ENCODE results near the gene DEF6. TPM values are rescaled to one million over a fixed set of nuclear protein-coding genes. Genes with fewer than 3 reads are reported as not detected.
A peak's percentile ranks its signal among the peaks of the same experiment; 100 is the strongest.

DEF6 gene
- total RNA-seq, 2 donors from 2014 or later: 193 to 206 TPM

DNA sequence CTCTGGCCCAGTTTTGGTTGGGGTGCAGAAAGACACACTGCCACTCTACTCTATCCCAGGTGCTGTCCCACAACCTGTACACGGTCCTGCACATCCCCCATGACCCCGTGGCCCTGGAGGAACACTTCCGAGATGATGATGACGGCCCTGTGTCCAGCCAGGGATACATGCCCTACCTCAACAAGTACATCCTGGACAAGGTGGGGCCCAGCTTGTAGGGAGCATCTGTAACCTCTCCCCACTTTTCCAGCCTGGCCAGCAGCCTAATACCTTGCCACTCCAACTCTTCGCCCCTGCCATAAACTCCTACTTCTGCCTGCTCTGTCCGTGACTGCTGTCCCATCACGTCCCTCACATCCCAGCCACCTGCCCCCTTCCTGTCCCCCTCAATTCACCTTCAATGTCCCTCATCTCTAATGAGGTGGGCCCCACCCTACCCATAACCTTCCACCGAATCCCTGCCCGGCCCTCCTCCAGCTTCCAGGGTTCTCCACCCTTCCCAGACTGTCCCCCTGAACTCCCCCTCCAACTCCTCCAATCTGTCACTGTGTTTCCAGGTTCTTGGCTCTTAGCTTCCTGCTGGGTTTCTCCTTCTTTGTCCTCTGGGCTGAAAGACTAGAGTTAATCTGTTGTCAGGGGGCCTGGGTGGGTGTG, 12.1 kb downstream of the DEF6 start:
- peaks cover 9% of the 10 kb centered on the region for H3K36me3 Mint-ChIP-seq (ENCODE audit: low read depth)
- no peak for DNase-seq
- H3K4me1 Mint-ChIP-seq: peaks cover 65% of the 10 kb centered on the region
- peak overlapping the region; percentile 95 for H3K27ac Mint-ChIP-seq
- H3K27me3 Mint-ChIP-seq: no peaks in the 10 kb centered on the region
- no peak for ATAC-seq
- peak overlapping the region; percentile 85 for H3K4me3 Mint-ChIP-seq
- H3K9me3 ChIP-seq (ENCODE audit: control insufficient read depth, low read length, poor library complexity, severe bottlenecking): no peaks in the 10 kb centered on the region

DNA sequence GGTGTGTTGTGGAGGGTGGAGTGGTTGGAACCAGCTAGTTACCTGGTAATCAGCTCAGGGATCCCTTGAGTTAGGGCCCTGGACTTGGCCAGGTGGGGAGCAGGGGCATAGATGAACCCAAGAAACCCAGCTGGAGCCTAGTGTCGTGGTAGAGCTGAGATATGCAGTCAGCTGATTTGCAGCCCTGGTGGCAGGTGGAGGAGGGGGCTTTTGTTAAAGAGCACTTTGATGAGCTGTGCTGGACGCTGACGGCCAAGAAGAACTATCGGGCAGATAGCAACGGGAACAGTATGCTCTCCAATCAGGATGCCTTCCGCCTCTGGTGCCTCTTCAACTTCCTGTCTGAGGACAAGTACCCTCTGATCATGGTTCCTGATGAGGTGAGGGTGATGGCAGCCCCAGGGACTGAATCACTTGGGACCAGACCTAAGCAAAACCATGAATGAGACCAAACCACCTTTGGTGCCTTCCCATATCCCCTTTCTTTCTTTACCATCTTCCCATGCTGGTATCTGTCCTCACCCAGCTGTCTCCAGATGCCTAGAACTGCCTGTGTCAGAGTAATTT, 12.7 kb downstream of the DEF6 start:
- Mint-ChIP-seq H3K27ac (peak overlapping the region; percentile 95), H3K36me3 (ENCODE audit: low read depth) (peaks cover 9% of the 10 kb centered on the region)
- no peak for DNase-seq

DNA sequence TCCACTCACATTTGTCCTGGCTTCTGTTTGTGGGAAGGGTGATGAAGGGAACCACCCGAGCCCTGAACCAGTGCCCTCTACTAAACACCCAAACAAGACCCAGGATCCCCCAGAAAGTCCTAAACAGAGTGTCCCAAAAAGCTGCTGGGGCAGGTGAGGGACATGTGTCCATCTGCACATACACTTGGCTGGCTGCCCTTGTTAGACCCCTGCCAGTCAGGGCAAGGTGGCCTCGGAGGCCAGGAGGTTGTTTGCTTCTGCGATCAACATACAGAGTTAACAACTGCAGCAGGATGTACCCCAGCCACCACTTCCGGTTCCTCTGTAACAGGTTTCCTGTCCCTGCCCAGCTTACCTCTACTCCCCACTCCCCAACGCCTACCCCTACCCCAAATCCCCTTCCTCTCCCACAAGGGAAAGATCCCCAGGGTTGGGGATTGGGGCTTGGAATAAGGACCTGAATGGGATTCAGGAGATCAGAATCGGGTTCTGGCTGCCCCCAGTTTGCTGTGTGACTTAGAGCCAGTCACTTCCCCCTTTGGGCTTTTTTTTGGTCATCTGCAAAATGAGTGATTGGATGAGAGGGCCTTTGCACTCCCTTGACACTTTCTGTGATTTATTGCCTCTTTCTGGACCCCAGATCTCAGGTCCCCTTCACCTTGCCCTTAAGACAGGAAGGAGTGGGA, 13.9 kb downstream of the DEF6 start:
- H3K4me1 Mint-ChIP-seq: peaks cover 72% of the 10 kb centered on the region
- peaks cover 9% of the 10 kb centered on the region for H3K36me3 Mint-ChIP-seq (ENCODE audit: low read depth)
- H3K4me3 Mint-ChIP-seq: peak overlapping the region; percentile 85
- no peak for DNase-seq
- peak overlapping the region; percentile 95 for H3K27ac Mint-ChIP-seq
- ATAC-seq: peak; percentile 85
- H3K27me3 Mint-ChIP-seq: no peaks in the 10 kb centered on the region
- H3K9me3 ChIP-seq (ENCODE audit: control insufficient read depth, low read length, poor library complexity, severe bottlenecking): no peaks in the 10 kb centered on the region

More for the DNA sequence above, 12.7 kb downstream of the DEF6 start:
- no peaks in the 10 kb centered on the region for H3K9me3 ChIP-seq (ENCODE audit: control insufficient read depth, low read length, poor library complexity, severe bottlenecking)
- ATAC-seq: peak; percentile 43
- Mint-ChIP-seq H3K4me1 (peaks cover 70% of the 10 kb centered on the region), H3K4me3 (peak overlapping the region; percentile 85), H3K27me3 (no peaks in the 10 kb centered on the region)

DNA sequence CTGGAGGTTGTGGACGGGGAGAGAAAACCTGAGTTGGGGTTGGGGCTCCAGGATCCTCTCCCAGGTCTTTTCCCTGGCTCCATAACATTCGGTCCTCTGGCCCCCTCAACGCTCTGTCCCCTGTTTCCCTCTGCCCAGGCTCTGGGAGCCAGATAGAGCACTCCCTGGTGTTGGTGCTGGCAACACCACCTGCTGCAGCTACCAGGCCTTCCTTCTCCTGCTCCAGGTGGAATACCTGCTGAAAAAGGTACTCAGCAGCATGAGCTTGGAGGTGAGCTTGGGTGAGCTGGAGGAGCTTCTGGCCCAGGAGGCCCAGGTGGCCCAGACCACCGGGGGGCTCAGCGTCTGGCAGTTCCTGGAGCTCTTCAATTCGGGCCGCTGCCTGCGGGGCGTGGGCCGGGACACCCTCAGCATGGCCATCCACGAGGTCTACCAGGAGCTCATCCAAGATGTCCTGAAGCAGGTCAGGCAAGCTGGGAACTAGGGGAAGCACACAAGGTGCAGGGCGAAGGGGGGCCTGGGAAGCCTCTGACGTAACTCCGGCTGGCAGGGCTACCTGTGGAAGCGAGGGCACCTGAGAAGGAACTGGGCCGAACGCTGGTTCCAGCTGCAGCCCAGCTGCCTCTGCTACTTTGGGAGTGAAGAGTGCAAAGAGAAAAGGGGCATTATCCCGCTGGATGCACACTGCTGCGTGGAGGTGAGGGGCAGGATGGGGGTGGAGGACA, 14.6 kb downstream of the DEF6 start:
- Mint-ChIP-seq H3K27me3 (no peaks in the 10 kb centered on the region), H3K4me1 (peaks cover 71% of the 10 kb centered on the region), H3K36me3 (ENCODE audit: low read depth) (peaks cover 9% of the 10 kb centered on the region), H3K4me3 (peak overlapping the region; percentile 85), H3K27ac (peak overlapping the region; percentile 95)
- DNase-seq (no peak), ATAC-seq (peak; percentile 21)
- H3K9me3 ChIP-seq (ENCODE audit: control insufficient read depth, low read length, poor library complexity, severe bottlenecking): no peaks in the 10 kb centered on the region

DNA sequence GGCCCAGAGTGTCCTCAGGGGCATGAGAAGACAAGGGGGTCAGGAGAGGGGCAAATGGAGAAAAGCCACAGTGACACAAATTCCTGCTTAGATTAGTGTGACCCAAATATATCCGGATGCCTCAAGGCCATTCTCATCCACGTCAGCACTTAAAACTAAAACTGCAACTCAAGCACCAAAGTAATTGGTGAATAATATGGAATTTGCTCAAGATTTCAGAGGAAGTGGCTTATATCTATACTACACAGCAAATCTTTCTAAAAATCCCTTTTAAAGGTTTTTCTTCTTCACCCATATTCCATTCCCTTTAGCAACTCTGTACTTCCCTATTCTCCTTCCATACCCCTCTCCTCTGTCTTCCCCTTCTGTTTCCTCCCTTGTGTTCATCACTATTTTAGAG, 15.2 kb downstream of the DEF6 start:
- Mint-ChIP-seq H3K4me3 (peak overlapping the region; percentile 85), H3K4me1 (peaks cover 71% of the 10 kb centered on the region), H3K27ac (peak overlapping the region; percentile 95), H3K36me3 (ENCODE audit: low read depth) (peaks cover 9% of the 10 kb centered on the region), H3K27me3 (no peaks in the 10 kb centered on the region)
- no peaks in the 10 kb centered on the region for H3K9me3 ChIP-seq (ENCODE audit: control insufficient read depth, low read length, poor library complexity, severe bottlenecking)
- DNase-seq (no peak), ATAC-seq (peak; percentile 24)

DNA sequence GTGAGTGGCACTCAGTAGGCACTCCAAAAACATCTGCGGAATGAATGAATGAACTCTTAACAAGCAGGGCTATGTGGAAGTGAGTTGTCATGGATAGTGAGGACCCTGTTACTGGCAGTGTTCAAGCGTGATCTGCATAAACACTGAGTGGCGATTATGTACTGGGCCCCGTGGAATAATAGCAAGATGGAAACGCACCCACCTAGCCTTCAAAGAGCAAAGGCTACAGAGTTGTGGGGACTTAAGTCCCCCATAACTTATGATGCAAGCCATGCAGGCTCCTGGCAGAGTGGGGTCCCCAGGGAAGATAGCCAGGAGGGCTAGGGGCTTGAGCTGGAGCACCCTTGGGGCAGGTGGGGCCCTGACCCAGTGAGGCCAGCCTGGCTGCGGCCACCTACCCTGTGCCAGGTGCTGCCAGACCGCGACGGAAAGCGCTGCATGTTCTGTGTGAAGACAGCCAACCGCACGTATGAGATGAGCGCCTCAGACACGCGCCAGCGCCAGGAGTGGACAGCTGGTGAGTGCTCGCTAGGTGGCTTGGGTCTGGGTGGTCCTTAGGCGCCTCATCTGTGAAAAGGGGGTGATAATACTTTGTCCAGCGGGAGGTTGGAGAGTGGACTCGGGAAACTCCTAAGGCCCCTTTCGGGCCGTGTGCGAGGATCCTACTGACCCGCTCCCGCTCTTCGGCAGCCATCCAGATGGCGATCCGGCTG, 20.0 kb downstream of the DEF6 start:
- DNase-seq (no peak), ATAC-seq (no peak)
- Mint-ChIP-seq H3K27ac (peak overlapping the region; percentile 65), H3K4me1 (peaks cover 43% of the 10 kb centered on the region), H3K4me3 (no peak overlapping the region), H3K27me3 (no peaks in the 10 kb centered on the region), H3K36me3 (ENCODE audit: low read depth) (peaks cover 19% of the 10 kb centered on the region)
- H3K9me3 ChIP-seq (ENCODE audit: control insufficient read depth, low read length, poor library complexity, severe bottlenecking): no peaks in the 10 kb centered on the region

DNA sequence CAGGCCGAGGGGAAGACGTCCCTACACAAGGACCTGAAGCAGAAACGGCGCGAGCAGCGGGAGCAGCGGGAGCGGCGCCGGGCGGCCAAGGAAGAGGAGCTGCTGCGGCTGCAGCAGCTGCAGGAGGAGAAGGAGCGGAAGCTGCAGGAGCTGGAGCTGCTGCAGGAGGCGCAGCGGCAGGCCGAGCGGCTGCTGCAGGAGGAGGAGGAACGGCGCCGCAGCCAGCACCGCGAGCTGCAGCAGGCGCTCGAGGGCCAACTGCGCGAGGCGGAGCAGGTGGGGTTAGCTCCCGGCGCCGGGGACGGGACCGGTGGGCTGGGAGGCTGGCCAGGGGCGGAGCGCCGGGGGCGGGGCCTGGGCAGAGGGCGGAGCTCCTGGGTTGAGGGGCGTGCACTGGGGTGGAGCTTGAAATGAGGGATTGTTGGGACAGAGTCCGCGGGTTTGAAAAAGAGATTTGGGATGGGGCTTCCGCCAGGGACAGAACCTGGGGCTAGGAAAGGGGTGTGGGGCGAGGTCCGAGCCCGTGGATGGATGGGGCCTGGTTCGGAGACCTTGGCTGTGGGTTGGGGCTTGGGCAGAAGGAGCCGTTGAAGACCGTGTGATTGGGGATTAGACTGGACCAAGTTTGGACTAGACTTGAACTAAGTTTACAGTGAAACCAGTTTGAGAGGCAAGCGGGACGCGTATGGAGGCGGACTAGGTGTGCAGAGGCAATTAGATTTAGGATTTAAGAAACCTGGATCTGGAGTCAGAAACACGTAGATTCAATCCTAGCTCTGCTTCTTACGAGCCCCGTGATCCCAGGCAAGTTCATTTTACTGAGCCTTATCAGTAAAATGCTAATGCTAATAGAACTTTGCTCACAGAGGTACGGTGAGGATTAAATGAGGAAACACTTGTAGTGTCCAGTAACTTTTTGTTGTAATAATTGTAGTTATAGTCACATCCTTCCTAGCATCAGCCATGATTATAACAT, 20.9 kb downstream of the DEF6 start:
- ATAC-seq (no peak), DNase-seq (no peak)
- H3K4me1 Mint-ChIP-seq: peaks cover 38% of the 10 kb centered on the region
- H3K4me3 Mint-ChIP-seq: no peak overlapping the region
- H3K9me3 ChIP-seq (ENCODE audit: control insufficient read depth, low read length, poor library complexity, severe bottlenecking): no peaks in the 10 kb centered on the region
- peak overlapping the region; percentile 65 for H3K27ac Mint-ChIP-seq
- H3K27me3 Mint-ChIP-seq: no peaks in the 10 kb centered on the region
- H3K36me3 Mint-ChIP-seq (ENCODE audit: low read depth): peaks cover 20% of the 10 kb centered on the region

DNA sequence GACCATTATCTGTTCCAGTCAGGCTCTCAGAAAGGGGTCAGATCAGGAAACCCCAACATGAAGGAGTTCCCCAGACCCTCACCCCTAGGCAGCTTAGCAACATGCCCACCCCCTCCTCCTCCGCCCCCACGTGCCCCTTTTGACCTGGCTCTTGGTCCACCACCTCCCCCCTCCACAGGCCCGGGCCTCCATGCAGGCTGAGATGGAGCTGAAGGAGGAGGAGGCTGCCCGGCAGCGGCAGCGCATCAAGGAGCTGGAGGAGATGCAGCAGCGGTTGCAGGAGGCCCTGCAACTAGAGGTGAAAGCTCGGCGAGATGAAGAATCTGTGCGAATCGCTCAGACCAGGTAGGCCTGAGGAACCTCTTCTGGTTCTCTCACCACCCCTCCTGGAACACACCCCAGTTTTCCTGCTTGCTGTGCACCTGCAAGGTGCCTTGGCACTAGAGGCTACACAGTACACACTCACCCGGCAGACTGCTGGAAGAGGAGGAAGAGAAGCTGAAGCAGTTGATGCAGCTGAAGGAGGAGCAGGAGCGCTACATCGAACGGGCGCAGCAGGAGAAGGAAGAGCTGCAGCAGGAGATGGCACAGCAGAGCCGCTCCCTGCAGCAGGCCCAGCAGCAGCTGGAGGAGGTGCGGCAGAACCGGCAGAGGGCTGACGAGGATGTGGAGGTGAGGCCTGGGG, 21.9 kb downstream of the DEF6 start:
- H3K27ac Mint-ChIP-seq: no peak overlapping the region
- no peaks in the 10 kb centered on the region for H3K9me3 ChIP-seq (ENCODE audit: control insufficient read depth, low read length, poor library complexity, severe bottlenecking)
- no peak for DNase-seq
- H3K27me3 Mint-ChIP-seq: no peaks in the 10 kb centered on the region
- peaks cover 20% of the 10 kb centered on the region for H3K36me3 Mint-ChIP-seq (ENCODE audit: low read depth)
- ATAC-seq: no peak
- H3K4me1 Mint-ChIP-seq: peaks cover 31% of the 10 kb centered on the region
- no peak overlapping the region for H3K4me3 Mint-ChIP-seq

DNA sequence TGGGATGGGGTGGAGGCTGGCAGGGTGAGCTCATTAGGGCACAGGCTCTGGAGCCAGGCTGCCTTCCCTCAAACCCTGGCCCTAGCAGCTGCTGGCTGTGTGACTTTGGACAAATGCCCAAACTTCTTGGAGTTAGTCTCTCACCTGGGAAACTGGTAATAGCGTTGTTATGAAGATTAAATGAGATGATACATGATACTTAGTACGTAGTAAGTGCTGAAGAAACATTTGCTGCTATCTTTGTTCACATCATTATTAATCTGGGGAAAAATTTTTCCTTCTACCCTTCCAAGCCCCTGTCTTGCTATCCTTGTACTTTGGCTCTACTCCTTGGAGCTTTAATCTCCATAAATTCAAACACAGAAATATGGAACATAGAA, 22.4 kb downstream of the DEF6 start:
- no peaks in the 10 kb centered on the region for H3K9me3 ChIP-seq (ENCODE audit: control insufficient read depth, low read length, poor library complexity, severe bottlenecking)
- ATAC-seq (no peak), DNase-seq (no peak)
- H3K4me1 Mint-ChIP-seq: peaks cover 25% of the 10 kb centered on the region
- H3K27me3 Mint-ChIP-seq: no peaks in the 10 kb centered on the region
- H3K27ac Mint-ChIP-seq: peak overlapping the region; percentile 27
- H3K4me3 Mint-ChIP-seq: no peak overlapping the region
- H3K36me3 Mint-ChIP-seq (ENCODE audit: low read depth): peaks cover 20% of the 10 kb centered on the region

DNA sequence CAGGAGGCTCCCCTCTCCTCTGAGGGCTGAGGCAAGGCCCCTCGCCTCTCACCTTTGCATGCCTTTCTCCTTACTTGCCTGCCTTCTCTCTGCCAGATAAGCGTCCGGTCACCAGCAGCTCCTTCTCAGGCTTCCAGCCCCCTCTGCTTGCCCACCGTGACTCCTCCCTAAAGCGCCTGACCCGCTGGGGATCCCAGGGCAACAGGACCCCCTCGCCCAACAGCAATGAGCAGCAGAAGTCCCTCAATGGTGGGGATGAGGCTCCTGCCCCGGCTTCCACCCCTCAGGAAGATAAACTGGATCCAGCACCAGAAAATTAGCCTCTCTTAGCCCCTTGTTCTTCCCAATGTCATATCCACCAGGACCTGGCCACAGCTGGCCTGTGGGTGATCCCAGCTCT, 23.5 kb downstream of the DEF6 start:
- Mint-ChIP-seq H3K4me1 (peaks cover 21% of the 10 kb centered on the region), H3K36me3 (ENCODE audit: low read depth) (peaks cover 20% of the 10 kb centered on the region), H3K27ac (peak overlapping the region; percentile 93), H3K4me3 (no peak overlapping the region), H3K27me3 (no peaks in the 10 kb centered on the region)
- H3K9me3 ChIP-seq (ENCODE audit: control insufficient read depth, low read length, poor library complexity, severe bottlenecking): no peaks in the 10 kb centered on the region
- DNase-seq: no peak
- no peak for ATAC-seq

DNA sequence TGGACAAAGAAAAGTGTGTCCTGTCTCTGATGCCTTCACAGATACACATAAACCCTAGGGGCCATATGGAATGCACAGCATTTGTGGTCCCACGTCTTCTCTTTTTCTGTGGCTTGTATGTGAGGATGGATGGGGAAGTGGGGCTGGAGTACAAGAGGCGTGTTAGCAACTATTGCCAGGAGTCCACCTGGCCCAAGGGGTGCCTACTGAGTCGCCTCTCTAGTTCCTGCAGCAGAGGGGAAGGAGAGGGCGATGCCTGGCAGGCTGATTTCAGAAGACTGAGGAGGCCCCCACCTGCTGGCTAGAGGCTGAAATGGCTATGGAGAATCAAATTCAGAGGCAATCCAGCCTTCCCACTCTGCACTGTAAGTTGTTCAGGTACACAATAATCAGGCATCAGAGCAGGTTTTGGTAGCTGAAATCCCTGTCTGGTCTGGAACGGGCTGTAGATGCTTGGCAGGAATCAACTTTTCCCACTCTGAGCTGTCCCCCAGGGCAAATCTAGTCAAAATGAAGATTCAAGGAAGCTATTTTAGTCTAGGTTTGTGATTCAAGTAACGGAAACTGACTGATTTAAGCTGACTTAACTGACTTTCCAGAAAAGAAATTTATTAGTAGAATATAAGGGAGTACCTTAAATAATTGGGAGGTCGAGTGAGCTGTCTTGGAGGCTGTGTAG, 29.9 kb downstream of the DEF6 start:
- H3K9me3 ChIP-seq (ENCODE audit: control insufficient read depth, low read length, poor library complexity, severe bottlenecking): no peaks in the 10 kb centered on the region
- H3K27me3 Mint-ChIP-seq: no peaks in the 10 kb centered on the region
- DNase-seq (peak; percentile 48 to 66 (median 55)), ATAC-seq (peak; percentile 72)
- peak overlapping the region; percentile 86 for H3K27ac Mint-ChIP-seq
- H3K36me3 Mint-ChIP-seq (ENCODE audit: low read depth): peaks cover 6% of the 10 kb centered on the region
- H3K4me1 Mint-ChIP-seq: peaks cover 16% of the 10 kb centered on the region
- peak overlapping the region; percentile 68 for H3K4me3 Mint-ChIP-seq

Measured in T-helper 17 cell (primary cell).